ENCODE measurements around the gene GALNT18.

GALNT18 gene

GRCh38 chr11:11622772-11623171 lies 967 bp upstream of the GALNT18 start:
- DNase-seq = no peak

- no peak for DNase-seq
Observed at GRCh38 chr11:11622340-11622706, 518 bp upstream of the GALNT18 start.

GRCh38 chr11:11620921-11621572 lies 758 bp downstream of the GALNT18 start:
- DNase-seq = peak in 1 of 2 donors; percentile 3

GRCh38 chr11:11620173-11620920 lies 1.5 kb downstream of the GALNT18 start:
- no peak for DNase-seq

GRCh38 chr11:11618973-11619435 lies 2.8 kb downstream of the GALNT18 start:
- no peak for DNase-seq

- DNase-seq = no peak
Observed at GRCh38 chr11:11615086-11615485, 6.7 kb downstream of the GALNT18 start.

- DNase-seq = no peak
Observed at GRCh38 chr11:11612439-11612838, 9.4 kb downstream of the GALNT18 start.

- DNase-seq = no peak
Observed at GRCh38 chr11:11611381-11611780, 10.4 kb downstream of the GALNT18 start.

- DNase-seq = no peak
Observed at GRCh38 chr11:11608783-11609232, 13.0 kb downstream of the GALNT18 start.

- DNase-seq = no peak
Observed at GRCh38 chr11:11607772-11608171, 14.0 kb downstream of the GALNT18 start.

GRCh38 chr11:11605821-11606450 lies 15.9 kb downstream of the GALNT18 start:
- DNase-seq = no peak

GRCh38 chr11:11605181-11605580 lies 16.6 kb downstream of the GALNT18 start:
- no peak for DNase-seq

- no peak for DNase-seq
Observed at GRCh38 chr11:11604370-11604990, 17.3 kb downstream of the GALNT18 start.

GRCh38 chr11:11602011-11602410 lies 19.8 kb downstream of the GALNT18 start:
- no peak for DNase-seq

- no peak for DNase-seq
Observed at GRCh38 chr11:11600288-11600687, 21.5 kb downstream of the GALNT18 start.

- DNase-seq = no peak
Observed at GRCh38 chr11:11598243-11598642, 23.6 kb downstream of the GALNT18 start.

GRCh38 chr11:11594162-11594561 lies 27.6 kb downstream of the GALNT18 start:
- no peak for DNase-seq

- no peak for DNase-seq
Observed at GRCh38 chr11:11592146-11592684, 29.6 kb downstream of the GALNT18 start.

- DNase-seq = no peak
Observed at GRCh38 chr11:11589437-11589836, 32.4 kb downstream of the GALNT18 start.

- no peak for DNase-seq
Observed at GRCh38 chr11:11588891-11589290, 32.9 kb downstream of the GALNT18 start.

GRCh38 chr11:11588243-11588642 lies 33.6 kb downstream of the GALNT18 start:
- no peak for DNase-seq

- no peak for DNase-seq
Observed at GRCh38 chr11:11587122-11587521, 34.7 kb downstream of the GALNT18 start.

GRCh38 chr11:11586465-11586864 lies 35.3 kb downstream of the GALNT18 start:
- DNase-seq = no peak

All from CD4-positive, alpha-beta T cell treated with Interleukin-4 for 1 hour (primary cell).